ENCODE data around the gene DNAJB9. TPM values are rescaled to one million over a fixed set of nuclear protein-coding genes. Genes with fewer than 3 reads are reported as not detected.

Gene DNAJB9
- total and polyA plus RNA-seq, 2 of the 8 experiments (the other 6 are each of a cell fraction or from before 2014, with no cell fraction given): 1.8 to 9.7 TPM

GRCh38 chr7:108526768-108527017 is 43.0 kb upstream of the DNAJB9 start (continued):
- TF ChIP-seq CHD7 (IDR thresholded peaks at IDR 0.05; ENCODE audit: insufficient replicate concordance, low read length) (no peak), MAX (IDR thresholded peaks at IDR 0.05) (no peak), CREB1 (IDR thresholded peaks at IDR 0.05) (no peak), NRF1 (IDR thresholded peaks at IDR 0.05; ENCODE audit: low read depth, low read length) (no peak), YY1 (IDR thresholded peaks at IDR 0.05; ENCODE audit: low read depth, low read length) (no peak), TAF7 (optimal IDR thresholded peaks at IDR 0.05; ENCODE audit: borderline replicate concordance, low read depth, low read length) (no peak), EGR1 (IDR thresholded peaks at IDR 0.05; ENCODE audit: borderline replicate concordance, low read depth, low read length) (no peak), FOSL1 (IDR thresholded peaks at IDR 0.05; ENCODE audit: insufficient read depth, low read depth, low read length) (no peak), SRF (IDR thresholded peaks at IDR 0.05; ENCODE audit: low read depth, low read length) (no peak), SAP30 (IDR thresholded peaks at IDR 0.05; ENCODE audit: insufficient read depth, insufficient replicate concordance, low read length) (no peak), ASH2L (IDR thresholded peaks at IDR 0.05; ENCODE audit: low read length) (no peak), EP300 (IDR thresholded peaks at IDR 0.05; ENCODE audit: borderline replicate concordance in 1 of 2, low read depth in 2 of 2, low read length in 2 of 2) (no peak), SIX5 (IDR thresholded peaks at IDR 0.05; ENCODE audit: low read depth, low read length) (no peak)
